Right lobe of liver (tissue), 6 donors: ENCODE data around the gene SIK2. TPM values are rescaled to one million over a fixed set of nuclear protein-coding genes. Genes with fewer than 3 reads are reported as not detected.

Source experiments
- ATAC-seq, 4 donors: fragments of 200-7000 bp; cut with Tn5 transposase; one replicate each; pipeline ENCODE4 v1.9.1; 2020; ENCODE audit warnings: mild to moderate bottlenecking in 4 of 4, moderate library complexity in 4 of 4
- DNase-seq, 3 donors: peaks; one replicate each; pipeline ENCODE4 v3.0.0-alpha.2; 2020
- H3K27ac ChIP-seq, 3 donors: fragments of 200-600 bp; one replicate each; pipeline ENCODE4 v1.8.0; 2022
- H3K27me3 ChIP-seq, 2 donors: fragments of 200-600 bp; one replicate each; pipeline ENCODE4 v1.8.0; 2022
- H3K36me3 ChIP-seq, 4 donors: fragments of 200-600 bp; sonication (generic) in 1 of 4; one replicate each; pipeline versions ENCODE4 v1.5.1 to v1.8.0; 2017 to 2022; ENCODE audit warnings: control low read depth in 1 of 4
- H3K4me1 ChIP-seq, 4 donors: fragments of 200-600 bp; sonication (generic) in 1 of 4; one replicate each; pipeline versions ENCODE4 v1.5.1 to v1.8.0; 2017 to 2022; ENCODE audit warnings: control low read depth in 1 of 4
- H3K4me3 ChIP-seq, 3 donors: fragments of 200-600 bp; one replicate each; pipeline ENCODE4 v1.8.0; 2022
- H3K9me3 ChIP-seq, 4 donors: fragments of 200-600 bp; sonication (generic) in 1 of 4; one replicate each; pipeline versions ENCODE4 v1.5.1 to v1.8.0; 2017 to 2022; ENCODE audit warnings: control low read depth in 1 of 4
- CTCF ChIP-seq, 4 donors: fragments of 200-600 bp in 3 of 4; fragments of 450-650 bp in 1 of 4; IDR thresholded peaks; one replicate each; pipeline versions ENCODE4 v1.5.1 to v1.8.0; 2016 to 2022; ENCODE audit warnings: antibody characterized with exemption in 4 of 4, mild to moderate bottlenecking in 2 of 4
- POLR2A ChIP-seq: fragments of 450-650 bp; IDR thresholded peaks from one replicate; pipeline ENCODE4 v1.6.1; 2017; ENCODE audit warnings: antibody characterized with exemption, mild to moderate bottlenecking
- WGBS: methylation state at CpG from one replicate; pipeline ENCODE4 v1.1.6; 2018; ENCODE audit warnings: low coverage, low lambda C conversion rate; ENCODE audit not compliant: insufficient coverage; ENCODE audit errors: missing lambda C conversion rate; 5-methylcytosine and 5-hydroxymethylcytosine counted together
- intact Hi-C, 2 donors: fragments of 100-400 bp; cut with DNase I; formaldehyde crosslinking; loops; one replicate each; pipeline versions ENCODE4 v1.11.2 to v1.14.1; 2022
- total RNA-seq, 6 experiments: library from RNA; depleted of rRNA in 2 of 6; stranded (reverse); fragments of >200 nt in 2 of 6; fragmentation: NEBNext Ultra II Directional in 3 of 6; extraction: Animal tissue kit (Norgen Biotek cat#: 25700) in 3 of 6; gene quantifications; one replicate each; pipeline versions ENCODE4 v1.1.0 to v1.2.4, GENCODE V29; 2016 to 2023
- donor health status: DM: no; HTN: yes; CAD: no.
- donor health status: DM: no; HTN: no; CAD: no.
- donor health status: DM: no; HTN: no; CAD: no.
- donor health status: DM: no; HTN: yes; CAD: no.
- donor health status: DM: no; HTN: yes; CAD: no.

Gene SIK2
- total RNA-seq, 6 experiments from 2014 or later: 15.4 to 39.5 (median 26.4) TPM

- Histone ChIP-seq H3K4me3 (no peak overlapping the region), H3K36me3 (peaks cover 8 to 81% (median 44%) of the 10 kb centered on the region in 4 donors), H3K4me1 (peaks cover 0 to 35% (median 6%) of the 10 kb centered on the region in 4 donors), H3K27me3 (no peaks in the 10 kb centered on the region), H3K27ac (peak overlapping the region; percentile 50 to 71 (median 62)), H3K9me3 (no peaks in the 10 kb centered on the region)
- no peak for TF ChIP-seq CTCF (IDR thresholded peaks at IDR 0.05)
- TF ChIP-seq POLR2A: no peak
- intact Hi-C loops: no loop called here
- WGBS: 83% methylated on average over 1 of the region's 6 CpGs
- ATAC-seq: peak in 2 of 4 donors; percentile 22 to 33
- DNase-seq: no peak
These were observed 153.8 kb downstream of the SIK2 start for GRCh38 chr11:111756097-111756496.

GRCh38 chr11:111759376-111759775 lies 157.1 kb downstream of the SIK2 start:
- Histone ChIP-seq H3K4me3 (no peak overlapping the region), H3K4me1 (peaks cover 0 to 34% (median 5%) of the 10 kb centered on the region in 4 donors), H3K36me3 (peaks cover 6 to 67% (median 36%) of the 10 kb centered on the region in 4 donors), H3K27ac (peak overlapping the region; percentile 11 to 68 (median 16)), H3K27me3 (no peaks in the 10 kb centered on the region), H3K9me3 (no peaks in the 10 kb centered on the region)
- ATAC-seq (peak in 3 of 4 donors; percentile 6 to 44 (median 20)), DNase-seq (no peak)
- intact Hi-C loops: no loop called here
- no peak for TF ChIP-seq POLR2A

- H3K4me3 ChIP-seq: no peak overlapping the region
- intact Hi-C loops: no loop called here
- H3K4me1 ChIP-seq: peaks cover 0 to 39% (median 7%) of the 10 kb centered on the region in 4 donors
- 49% methylated on average over 5 of the region's 5 CpGs for WGBS
- H3K36me3 ChIP-seq: peaks cover 6 to 61% (median 33%) of the 10 kb centered on the region in 4 donors
- no peaks in the 10 kb centered on the region for H3K27me3 ChIP-seq
- H3K9me3 ChIP-seq: no peaks in the 10 kb centered on the region
- H3K27ac ChIP-seq: peak overlapping the region; percentile 11 to 68 (median 16)
- no peak for TF ChIP-seq POLR2A
- no peak for TF ChIP-seq CTCF (IDR thresholded peaks at IDR 0.05)
- no peak for DNase-seq
- ATAC-seq: peak in 1 of 4 donors; percentile 7
These were observed 157.6 kb downstream of the SIK2 start for GRCh38 chr11:111759778-111760407.

GRCh38 chr11:111761036-111761435 lies 158.8 kb downstream of the SIK2 start:
- Histone ChIP-seq H3K4me1 (peaks cover 0 to 40% (median 7%) of the 10 kb centered on the region in 4 donors), H3K27me3 (no peaks in the 10 kb centered on the region), H3K4me3 (no peak overlapping the region), H3K9me3 (no peaks in the 10 kb centered on the region), H3K27ac (no peak overlapping the region), H3K36me3 (peaks cover 6 to 57% (median 31%) of the 10 kb centered on the region in 4 donors)
- no peak for TF ChIP-seq CTCF (IDR thresholded peaks at IDR 0.05)
- DNase-seq (no peak), ATAC-seq (no peak)
- intact Hi-C loops: no loop called here
- 95% methylated on average over 4 of the region's 4 CpGs for WGBS

- Histone ChIP-seq H3K27me3 (no peaks in the 10 kb centered on the region), H3K9me3 (no peaks in the 10 kb centered on the region), H3K27ac (peak overlapping the region in 1 of 3 donors; percentile 35), H3K36me3 (peaks cover 3 to 53% (median 29%) of the 10 kb centered on the region in 4 donors), H3K4me1 (peaks cover 0 to 33% (median 4%) of the 10 kb centered on the region in 4 donors), H3K4me3 (no peak overlapping the region)
- ATAC-seq: no peak
- 94% methylated on average over 5 of the region's 5 CpGs for WGBS
- DNase-seq: no peak
- no peak for TF ChIP-seq CTCF (IDR thresholded peaks at IDR 0.05)
- no peak for TF ChIP-seq POLR2A
- intact Hi-C loops: no loop called here
These were observed 160.3 kb downstream of the SIK2 start for GRCh38 chr11:111762526-111762925.
